Endothelial cell of umbilical vein (primary cell): Measurements from ENCODE around the gene AP4B1.

ENCODE experiments used
- EZH2 ChIP-seq: IDR thresholded peaks from 2 replicates; pipeline ENCODE4 v1.6.1; 2012; ENCODE audit warnings: borderline replicate concordance, low read depth, mild to moderate bottlenecking, moderate library complexity, low read length, inconsistent platforms; ENCODE audit not compliant: severe bottlenecking
- MAX ChIP-seq: IDR thresholded peaks from 2 replicates; pipeline ENCODE4 v1.6.1; 2011; ENCODE audit not compliant: insufficient read depth, insufficient read length
- MYC ChIP-seq: IDR thresholded peaks from one replicate; pipeline ENCODE4 v1.6.1; 2011; ENCODE audit warnings: mild to moderate bottlenecking, low read depth, low read length
- POLR2A ChIP-seq: IDR thresholded peaks from 2 replicates; pipeline ENCODE4 v1.6.1; 2012; ENCODE audit warnings: low read depth, mild to moderate bottlenecking, control low read depth, low read length
- POLR2AphosphoS5 ChIP-seq: IDR thresholded peaks from 2 replicates; pipeline ENCODE4 v1.6.1; 2012; ENCODE audit warnings: low read depth, mild to moderate bottlenecking, control low read depth, low read length, moderate library complexity; ENCODE audit not compliant: insufficient read depth
- TF ChIP-seq, protein P1 (sequence below), 2 donors: IDR thresholded peaks; 1 replicate in 1 of 2; 2 replicates in 1 of 2; pipeline ENCODE4 v1.5.1; 2011; ENCODE audit warnings: low read length in 2 of 2, mild to moderate bottlenecking in 2 of 2, moderate library complexity in 2 of 2, control low read depth in 1 of 2, inconsistent platforms in 1 of 2, low read depth in 1 of 2; ENCODE audit not compliant: insufficient read depth in 1 of 2; ENCODE audit errors: extremely low read depth in 1 of 2

GRCh38 chr1:113912594-113913311 lies 8.2 kb upstream of the AP4B1 start:
- TF ChIP-seq, protein P1, sequence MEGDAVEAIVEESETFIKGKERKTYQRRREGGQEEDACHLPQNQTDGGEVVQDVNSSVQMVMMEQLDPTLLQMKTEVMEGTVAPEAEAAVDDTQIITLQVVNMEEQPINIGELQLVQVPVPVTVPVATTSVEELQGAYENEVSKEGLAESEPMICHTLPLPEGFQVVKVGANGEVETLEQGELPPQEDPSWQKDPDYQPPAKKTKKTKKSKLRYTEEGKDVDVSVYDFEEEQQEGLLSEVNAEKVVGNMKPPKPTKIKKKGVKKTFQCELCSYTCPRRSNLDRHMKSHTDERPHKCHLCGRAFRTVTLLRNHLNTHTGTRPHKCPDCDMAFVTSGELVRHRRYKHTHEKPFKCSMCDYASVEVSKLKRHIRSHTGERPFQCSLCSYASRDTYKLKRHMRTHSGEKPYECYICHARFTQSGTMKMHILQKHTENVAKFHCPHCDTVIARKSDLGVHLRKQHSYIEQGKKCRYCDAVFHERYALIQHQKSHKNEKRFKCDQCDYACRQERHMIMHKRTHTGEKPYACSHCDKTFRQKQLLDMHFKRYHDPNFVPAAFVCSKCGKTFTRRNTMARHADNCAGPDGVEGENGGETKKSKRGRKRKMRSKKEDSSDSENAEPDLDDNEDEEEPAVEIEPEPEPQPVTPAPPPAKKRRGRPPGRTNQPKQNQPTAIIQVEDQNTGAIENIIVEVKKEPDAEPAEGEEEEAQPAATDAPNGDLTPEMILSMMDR (IDR thresholded peaks at IDR 0.05; ENCODE audit: extremely low read depth in 1 of 2, insufficient read depth in 1 of 2, low read depth in 1 of 2, low read length in 2 of 2), result no peak
- TF ChIP-seq MYC (no peak), MAX (no peak), POLR2A (no peak), POLR2AphosphoS5 (no peak), EZH2 (no peak)
